Activated CD8-positive, alpha-beta T cell treated with anti-CD3 and anti-CD28 coated beads for 36 hours (primary cell): Measurements from ENCODE around the gene GJA4. TPM values are rescaled to one million over a fixed set of nuclear protein-coding genes. Genes with fewer than 3 reads are reported as not detected.

ENCODE experiments used
- ATAC-seq: fragments of 200-7000 bp; cut with Tn5 transposase; one replicate; pipeline ENCODE4 v1.10.0; 2021; ENCODE audit warnings: mild to moderate bottlenecking, moderate library complexity
- CTCF ChIA-PET: fragments of 350-600 bp; sonication (Branson Sonifier 250); formaldehyde crosslinking; loops from one replicate; lab custom pipeline; 2021; ENCODE audit warnings: antibody characterized with exemption; lab: Charles Lee
- POLR2A ChIA-PET: fragments of 350-600 bp; sonication (Branson Sonifier 250); formaldehyde crosslinking; loops from one replicate; lab custom pipeline; 2021; ENCODE audit warnings: antibody characterized with exemption; lab: Charles Lee
- DNase-seq: peaks from one replicate; pipeline ENCODE4 v3.0.0-alpha.2; 2020
- H3K27ac Mint-ChIP-seq: one replicate; pipeline ENCODE4 v1.8.0; 2021; ENCODE audit warnings: mild to moderate bottlenecking, mixed read lengths
- H3K27me3 Mint-ChIP-seq: one replicate; pipeline ENCODE4 v1.8.0; 2021; ENCODE audit warnings: mixed read lengths
- H3K36me3 Mint-ChIP-seq: one replicate; pipeline ENCODE4 v1.8.0; 2021; ENCODE audit warnings: low read depth, mixed read lengths
- H3K4me1 Mint-ChIP-seq: one replicate; pipeline ENCODE4 v1.8.0; 2021; ENCODE audit warnings: low read depth, mixed read lengths
- H3K4me3 Mint-ChIP-seq: one replicate; pipeline ENCODE4 v1.8.0; 2021; ENCODE audit warnings: mild to moderate bottlenecking, moderate library complexity, mixed read lengths
- H3K9me3 Mint-ChIP-seq: one replicate; pipeline ENCODE4 v1.8.0; 2021; ENCODE audit warnings: mixed read lengths
- CTCF ChIP-seq: fragments of 200-600 bp; IDR thresholded peaks from one replicate; pipeline ENCODE4 v1.8.0; 2022; ENCODE audit warnings: antibody characterized with exemption, mild to moderate bottlenecking
- intact Hi-C: fragments of 100-400 bp; cut with micrococcal nuclease; formaldehyde crosslinking; loops from one replicate; pipeline ENCODE4 v1.10.0; 2022
- total RNA-seq, 2 experiments: library from RNA; stranded (reverse); gene quantifications; one replicate each; pipeline ENCODE4 v1.2.3, GENCODE V29; 2021

GJA4 gene
- total RNA-seq, 2 experiments from 2014 or later, result not detected

- Mint-ChIP-seq H3K27me3 (no peaks in the 10 kb centered on the region), H3K4me1 (no peaks in the 10 kb centered on the region), H3K27ac (no peak overlapping the region), H3K9me3 (no peaks in the 10 kb centered on the region), H3K36me3 (no peaks in the 10 kb centered on the region), H3K4me3 (no peak overlapping the region)
- no peak for ATAC-seq
- ChIA-PET POLR2A (no interaction called here), CTCF (no interaction called here)
- TF ChIP-seq CTCF, result no peak
- intact Hi-C loops, result no loop called here
- no peak for DNase-seq
These were observed 36.5 kb downstream of the GJA4 start for GRCh38 chr1:34829250-34829649.

GRCh38 chr1:34831721-34832246 lies 39.0 kb downstream of the GJA4 start:
- intact Hi-C loops, result no loop called here
- Mint-ChIP-seq H3K9me3 (no peaks in the 10 kb centered on the region), H3K4me1 (no peaks in the 10 kb centered on the region), H3K27ac (no peak overlapping the region), H3K27me3 (no peaks in the 10 kb centered on the region), H3K4me3 (no peak overlapping the region), H3K36me3 (no peaks in the 10 kb centered on the region)
- POLR2A ChIA-PET, result no interaction called here
- ATAC-seq, result no peak
- DNase-seq, result no peak
- TF ChIP-seq CTCF, result no peak
- CTCF ChIA-PET, result interaction anchor here (1.5 kb wide), 1 partner anchor 21 kb away, joined by 4 read pairs; no protein-coding TSS in a partner anchor

GRCh38 chr1:34833711-34834110 lies 40.9 kb downstream of the GJA4 start:
- Mint-ChIP-seq H3K36me3 (no peaks in the 10 kb centered on the region), H3K27ac (no peak overlapping the region), H3K27me3 (no peaks in the 10 kb centered on the region), H3K4me3 (no peak overlapping the region), H3K4me1 (no peaks in the 10 kb centered on the region), H3K9me3 (no peaks in the 10 kb centered on the region)
- no peak for DNase-seq
- CTCF ChIA-PET, result no interaction called here
- POLR2A ChIA-PET, result no interaction called here
- no peak for TF ChIP-seq CTCF
- intact Hi-C loops, result no loop called here
- ATAC-seq, result no peak

GRCh38 chr1:34839526-34840305 lies 46.9 kb downstream of the GJA4 start:
- ChIA-PET POLR2A (no interaction called here), CTCF (interaction anchor here (5.5 kb wide), 1 partner anchor 13 kb away, joined by 27 read pairs; no protein-coding TSS in a partner anchor)
- intact Hi-C loops, result no loop called here
- DNase-seq, result no peak
- H3K27ac Mint-ChIP-seq, result no peak overlapping the region
- no peaks in the 10 kb centered on the region for H3K27me3 Mint-ChIP-seq
- ATAC-seq, result no peak
- TF ChIP-seq CTCF, result no peak
- peaks cover 6% of the 10 kb centered on the region for H3K4me1 Mint-ChIP-seq
- no peaks in the 10 kb centered on the region for H3K36me3 Mint-ChIP-seq
- no peaks in the 10 kb centered on the region for H3K9me3 Mint-ChIP-seq
- H3K4me3 Mint-ChIP-seq, result no peak overlapping the region

GRCh38 chr1:34840426-34840825 lies 47.6 kb downstream of the GJA4 start:
- Mint-ChIP-seq H3K27me3 (no peaks in the 10 kb centered on the region), H3K4me1 (peaks cover 6% of the 10 kb centered on the region), H3K4me3 (no peak overlapping the region), H3K36me3 (no peaks in the 10 kb centered on the region), H3K27ac (no peak overlapping the region), H3K9me3 (no peaks in the 10 kb centered on the region)
- ChIA-PET POLR2A (no interaction called here), CTCF (interaction anchor here (0.8 to 5.5 kb wide), 2 partner anchors 12 to 54 kb away, joined by 4 to 27 read pairs; no protein-coding TSS in a partner anchor)
- TF ChIP-seq CTCF, result no peak
- ATAC-seq (no peak), DNase-seq (no peak)
- intact Hi-C loops, result no loop called here
